Right lobe of liver (tissue), 6 donors: ENCODE data around the gene CNTN5. TPM values are rescaled to one million over a fixed set of nuclear protein-coding genes. Genes with fewer than 3 reads are reported as not detected.

Experiments
- ATAC-seq, 4 donors: fragments of 200-7000 bp; cut with Tn5 transposase; one replicate each; pipeline ENCODE4 v1.9.1; 2020; ENCODE audit warnings: mild to moderate bottlenecking in 4 of 4, moderate library complexity in 4 of 4
- DNase-seq, 3 donors: peaks; one replicate each; pipeline ENCODE4 v3.0.0-alpha.2; 2020
- H3K27ac ChIP-seq, 3 donors: fragments of 200-600 bp; one replicate each; pipeline ENCODE4 v1.8.0; 2022
- H3K27me3 ChIP-seq, 2 donors: fragments of 200-600 bp; one replicate each; pipeline ENCODE4 v1.8.0; 2022
- H3K36me3 ChIP-seq, 4 donors: fragments of 200-600 bp; sonication (generic) in 1 of 4; one replicate each; pipeline versions ENCODE4 v1.5.1 to v1.8.0; 2017 to 2022; ENCODE audit warnings: control low read depth in 1 of 4
- H3K4me1 ChIP-seq, 4 donors: fragments of 200-600 bp; sonication (generic) in 1 of 4; one replicate each; pipeline versions ENCODE4 v1.5.1 to v1.8.0; 2017 to 2022; ENCODE audit warnings: control low read depth in 1 of 4
- H3K4me3 ChIP-seq, 3 donors: fragments of 200-600 bp; one replicate each; pipeline ENCODE4 v1.8.0; 2022
- H3K9me3 ChIP-seq, 4 donors: fragments of 200-600 bp; sonication (generic) in 1 of 4; one replicate each; pipeline versions ENCODE4 v1.5.1 to v1.8.0; 2017 to 2022; ENCODE audit warnings: control low read depth in 1 of 4
- CTCF ChIP-seq, 4 donors: fragments of 200-600 bp in 3 of 4; fragments of 450-650 bp in 1 of 4; IDR thresholded peaks; one replicate each; pipeline versions ENCODE4 v1.5.1 to v1.8.0; 2016 to 2022; ENCODE audit warnings: antibody characterized with exemption in 4 of 4, mild to moderate bottlenecking in 2 of 4
- POLR2A ChIP-seq: fragments of 450-650 bp; IDR thresholded peaks from one replicate; pipeline ENCODE4 v1.6.1; 2017; ENCODE audit warnings: antibody characterized with exemption, mild to moderate bottlenecking
- WGBS: methylation state at CpG from one replicate; pipeline ENCODE4 v1.1.6; 2018; ENCODE audit warnings: low coverage, low lambda C conversion rate; ENCODE audit not compliant: insufficient coverage; ENCODE audit errors: missing lambda C conversion rate; 5-methylcytosine and 5-hydroxymethylcytosine counted together
- intact Hi-C, 2 donors: fragments of 100-400 bp; cut with DNase I; formaldehyde crosslinking; loops; one replicate each; pipeline versions ENCODE4 v1.11.2 to v1.14.1; 2022
- total RNA-seq, 6 experiments: library from RNA; depleted of rRNA in 2 of 6; stranded (reverse); fragments of >200 nt in 2 of 6; fragmentation: NEBNext Ultra II Directional in 3 of 6; extraction: Animal tissue kit (Norgen Biotek cat#: 25700) in 3 of 6; gene quantifications; one replicate each; pipeline versions ENCODE4 v1.1.0 to v1.2.4, GENCODE V29; 2016 to 2023
- donor health status: DM: no; HTN: yes; CAD: no.
- donor health status: DM: no; HTN: no; CAD: no.
- donor health status: DM: no; HTN: no; CAD: no.
- donor health status: DM: no; HTN: yes; CAD: no.
- donor health status: DM: no; HTN: yes; CAD: no.

Gene CNTN5
- total RNA-seq, 6 experiments from 2014 or later = 0.13 to 0.19 TPM; not detected in 4

GRCh38 chr11:99766811-99767210 lies 746.1 kb downstream of the CNTN5 start:
- no peak overlapping the region for H3K4me3 ChIP-seq
- no peak for TF ChIP-seq POLR2A
- no peak for TF ChIP-seq CTCF (IDR thresholded peaks at IDR 0.05)
- H3K36me3 ChIP-seq = no peaks in the 10 kb centered on the region
- ATAC-seq (no peak), DNase-seq (no peak)
- no peaks in the 10 kb centered on the region for H3K27me3 ChIP-seq
- WGBS = 13% methylated on average over 3 of the region's 3 CpGs
- H3K9me3 ChIP-seq = no peaks in the 10 kb centered on the region
- H3K4me1 ChIP-seq = no peaks in the 10 kb centered on the region
- no peak overlapping the region for H3K27ac ChIP-seq
- intact Hi-C loops = no loop called here

GRCh38 chr11:99773646-99774045 lies 752.9 kb downstream of the CNTN5 start:
- no peaks in the 10 kb centered on the region for H3K9me3 ChIP-seq
- DNase-seq = no peak
- H3K4me1 ChIP-seq = no peaks in the 10 kb centered on the region
- no peak overlapping the region for H3K4me3 ChIP-seq
- H3K27me3 ChIP-seq = no peaks in the 10 kb centered on the region
- 23% methylated on average over 5 of the region's 5 CpGs for WGBS
- ATAC-seq = no peak
- intact Hi-C loops = no loop called here
- H3K27ac ChIP-seq = no peak overlapping the region
- H3K36me3 ChIP-seq = no peaks in the 10 kb centered on the region
- no peak for TF ChIP-seq POLR2A
- no peak for TF ChIP-seq CTCF (IDR thresholded peaks at IDR 0.05)

GRCh38 chr11:99781074-99781473 lies 760.3 kb downstream of the CNTN5 start:
- Histone ChIP-seq H3K4me3 (no peak overlapping the region), H3K9me3 (no peaks in the 10 kb centered on the region), H3K27ac (no peak overlapping the region), H3K36me3 (no peaks in the 10 kb centered on the region), H3K4me1 (no peaks in the 10 kb centered on the region), H3K27me3 (no peaks in the 10 kb centered on the region)
- ATAC-seq (no peak), DNase-seq (no peak)
- TF ChIP-seq CTCF (IDR thresholded peaks at IDR 0.05) (no peak), POLR2A (no peak)
- intact Hi-C loops = no loop called here

DNA sequence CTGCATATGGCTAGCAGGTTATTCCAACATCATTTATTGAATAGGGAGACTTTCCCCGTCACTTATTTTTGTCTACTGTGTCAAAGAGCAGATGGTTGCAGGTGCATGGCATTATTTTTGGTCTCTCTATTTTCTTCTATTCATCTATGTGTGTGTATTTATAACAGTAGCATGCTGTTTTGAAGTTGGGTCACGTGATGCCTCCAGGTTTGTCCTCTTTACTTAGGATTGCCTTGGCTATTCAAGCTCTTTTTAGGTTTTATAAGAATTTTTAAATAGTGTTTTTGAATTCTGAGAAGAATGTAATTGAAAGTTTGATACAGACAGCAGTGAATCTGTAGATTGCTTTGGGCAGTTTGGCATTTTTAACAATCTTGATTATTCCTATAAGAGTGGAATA lies 770.6 kb downstream of the CNTN5 start:
- WGBS = 22% methylated on average over 2 of the region's 2 CpGs

More for the DNA sequence above, 770.6 kb downstream of the CNTN5 start:
- Histone ChIP-seq H3K27me3 (no peaks in the 10 kb centered on the region), H3K36me3 (no peaks in the 10 kb centered on the region), H3K4me3 (no peak overlapping the region), H3K27ac (no peak overlapping the region), H3K4me1 (no peaks in the 10 kb centered on the region), H3K9me3 (no peaks in the 10 kb centered on the region)
- no peak for TF ChIP-seq CTCF (IDR thresholded peaks at IDR 0.05)
- TF ChIP-seq POLR2A = no peak
- ATAC-seq = no peak
- intact Hi-C loops = no loop called here
- DNase-seq = no peak
